Umbilical cord (tissue), 2 donors: ENCODE results near the gene TMEM256. TPM values are rescaled to one million over a fixed set of nuclear protein-coding genes. Genes with fewer than 3 reads are reported as not detected.

Experiments used
- DNase-seq: peaks from one replicate; pipeline ENCODE4 v3.0.0-alpha.2; 2015; ENCODE audit warnings: low spot score
- total RNA-seq: library from RNA; depleted of rRNA; stranded (reverse); fragments of >200 nt; gene quantifications from one replicate; pipeline ENCODE4 v1.2.3, GENCODE V29; 2014; ENCODE audit warnings: low replicate concordance; ENCODE audit not compliant: insufficient read depth

Gene TMEM256
- total RNA-seq, 1 donor from 2014 or later: 89.3 TPM

DNA sequence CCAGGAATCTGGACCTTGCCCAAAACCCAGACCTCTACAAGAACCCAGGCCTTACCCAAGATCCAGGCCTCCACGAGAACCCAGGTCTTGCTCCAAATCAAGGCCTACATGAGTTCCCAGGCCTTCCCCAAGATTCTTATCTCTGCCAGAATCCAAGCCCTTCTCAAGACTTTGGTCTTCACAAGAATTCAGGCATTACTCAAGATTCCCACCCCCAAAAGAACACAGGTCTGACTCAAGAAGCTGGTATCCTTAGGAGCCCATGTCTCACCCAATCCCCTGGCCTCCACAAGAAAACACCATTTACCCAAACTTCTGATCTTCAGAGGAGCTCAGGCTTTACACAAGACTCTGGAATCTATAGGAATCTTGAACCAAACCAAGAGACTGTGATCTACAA, 27.3 kb upstream of the TMEM256 start:
- DNase-seq: no peak

- no peak for DNase-seq
Observed at GRCh38 chr17:7429722-7430121, 25.8 kb upstream of the TMEM256 start.

GRCh38 chr17:7428557-7428956, 24.7 kb upstream of the TMEM256 start, which contains the start of gene SPEM3:
Gene SPEM3, plus strand, starts transcription at chr17:7428857. Its CDS starts 46 bp downstream, at chr17:7428903.
- DNase-seq: no peak

GRCh38 chr17:7427549-7427948, 23.7 kb upstream of the TMEM256 start:
- no peak for DNase-seq

- DNase-seq: no peak
Observed at GRCh38 chr17:7426896-7427489, 23.1 kb upstream of the TMEM256 start.

GRCh38 chr17:7426203-7426863, 22.4 kb upstream of the TMEM256 start:
- no peak for DNase-seq

DNA sequence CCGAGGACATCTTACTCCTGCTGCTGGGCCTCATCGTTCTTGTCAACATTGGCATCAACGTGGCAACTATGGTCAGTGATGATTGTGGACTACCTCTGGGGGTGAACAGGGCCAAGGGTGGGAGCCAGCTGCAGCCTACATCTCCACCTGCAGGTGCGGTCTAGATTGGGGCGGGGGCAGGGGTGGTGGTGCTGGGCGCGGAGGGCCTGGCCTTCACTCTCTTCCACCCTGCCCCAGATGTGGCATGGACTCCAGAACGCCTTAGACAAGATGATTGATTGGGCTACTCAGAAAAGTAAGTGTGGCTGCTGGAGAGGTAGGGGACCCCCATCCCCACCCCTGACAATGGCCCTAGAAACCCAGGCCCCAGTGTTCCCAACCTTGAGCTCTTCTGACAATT, 21.9 kb upstream of the TMEM256 start:
- no peak for DNase-seq

- DNase-seq: no peak
Observed at GRCh38 chr17:7425316-7425715, 21.4 kb upstream of the TMEM256 start, which contains the start of gene SPEM2. Gene SPEM2, plus strand, starts transcription at chr17:7425616. Its CDS starts 73 bp downstream, at chr17:7425689.

- no peak for DNase-seq
Observed at GRCh38 chr17:7423679-7424078, 19.8 kb upstream of the TMEM256 start.

DNA sequence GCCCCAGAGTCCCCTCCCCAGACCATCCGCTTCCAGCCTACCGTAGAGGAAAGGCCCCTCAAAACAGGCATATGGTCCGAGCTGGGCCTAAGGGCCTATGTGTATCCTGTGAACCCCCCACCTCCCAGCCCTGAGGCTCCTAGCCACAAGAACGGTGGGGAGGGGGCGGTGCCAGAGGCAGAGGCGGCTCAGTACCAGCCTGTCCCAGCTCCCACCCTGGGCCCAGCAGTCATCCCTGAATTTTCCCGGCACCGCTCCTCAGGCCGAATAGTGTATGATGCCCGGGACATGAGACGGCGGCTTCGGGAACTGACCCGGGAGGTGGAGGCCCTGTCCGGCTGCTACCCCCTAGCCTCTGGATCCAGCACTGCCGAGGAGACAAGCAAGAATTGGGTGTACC, 17.3 kb upstream of the TMEM256 start:
- no peak for DNase-seq

DNA sequence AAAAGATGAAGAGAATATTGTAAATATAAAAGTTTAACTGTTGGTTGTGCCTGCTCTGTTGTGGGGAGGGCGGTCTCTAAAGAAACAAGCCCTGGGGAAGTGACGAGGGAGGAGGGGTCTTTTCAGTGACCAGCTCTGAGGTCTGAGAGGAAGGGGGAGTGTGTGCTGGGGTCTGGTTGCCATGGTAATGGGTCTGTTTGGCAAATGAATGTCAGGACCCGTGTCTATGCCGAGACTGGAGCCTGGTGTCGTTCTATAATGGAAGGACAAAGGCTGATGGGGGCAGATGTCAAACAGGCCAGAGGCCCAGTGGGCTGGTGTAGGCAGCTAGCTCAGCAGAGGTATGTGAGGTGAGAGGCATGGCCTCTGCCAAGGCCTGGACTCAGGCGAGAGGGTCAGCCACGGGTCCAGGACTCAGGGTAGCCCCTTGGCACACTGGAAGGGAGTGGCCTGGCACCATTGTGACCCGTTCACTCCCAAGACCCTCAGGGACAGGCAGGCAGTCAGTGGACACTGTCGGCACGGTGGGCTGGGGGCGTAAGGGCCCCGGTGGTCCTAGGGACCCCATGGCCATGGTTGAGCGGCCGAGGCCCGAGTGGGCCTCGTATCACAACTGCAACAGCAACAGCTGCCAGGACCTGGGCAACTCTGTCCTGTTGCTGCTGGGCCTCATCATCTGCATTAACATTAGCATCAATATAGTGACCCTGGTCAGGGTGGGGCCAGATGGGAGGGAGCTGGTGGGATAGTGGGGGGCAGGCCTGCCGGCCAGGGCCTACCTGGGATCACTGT, 16.1 kb upstream of the TMEM256 start, which contains the start of gene SPEM1:
SPEM1 (plus strand) TSS at position 506 of the 792 bp plus-strand sequence; CDS start at position 567, 61 bp downstream.
- DNase-seq: no peak

DNA sequence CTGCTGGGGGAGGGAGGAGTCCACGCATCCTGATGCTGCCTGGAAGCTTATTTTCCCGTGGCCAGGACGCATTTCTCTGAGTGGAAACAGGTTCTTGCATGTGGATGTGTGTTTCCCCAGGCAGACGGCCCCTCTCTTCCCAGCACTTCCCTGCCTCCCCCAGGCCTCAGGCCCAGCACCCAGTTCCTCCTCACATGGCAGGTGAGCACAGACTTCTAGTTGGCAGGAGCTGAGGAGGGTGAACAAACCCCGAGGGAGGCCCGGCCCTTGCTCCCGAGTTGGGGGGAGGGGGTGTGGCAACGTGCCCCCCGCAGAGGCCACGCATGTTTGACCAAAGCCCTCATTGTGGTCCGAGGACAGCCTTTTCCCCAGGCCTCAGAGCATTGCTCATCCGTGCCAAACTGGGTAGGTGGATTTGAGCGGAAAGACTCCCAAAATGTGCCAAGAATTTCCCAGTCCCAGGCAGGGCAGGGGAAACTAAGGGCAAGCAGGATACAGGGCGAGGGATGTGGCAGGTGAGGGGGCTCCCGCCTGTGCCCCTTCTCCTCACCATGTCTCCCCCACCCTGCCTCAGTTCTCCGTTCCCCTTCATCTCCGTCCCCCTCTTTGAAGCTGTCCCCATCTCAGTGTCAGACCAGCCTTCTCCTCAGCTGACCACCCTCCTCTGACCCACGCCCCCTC, 14.7 kb upstream of the TMEM256 start:
- no peak for DNase-seq

GRCh38 chr17:7417056-7417655, 13.3 kb upstream of the TMEM256 start:
- no peak for DNase-seq

- no peak for DNase-seq
Observed at GRCh38 chr17:7416323-7416722, 12.4 kb upstream of the TMEM256 start.

- DNase-seq: no peak
Observed at GRCh38 chr17:7415784-7416183, 11.9 kb upstream of the TMEM256 start.

GRCh38 chr17:7414837-7415236, 10.9 kb upstream of the TMEM256 start:
- DNase-seq: no peak

DNA sequence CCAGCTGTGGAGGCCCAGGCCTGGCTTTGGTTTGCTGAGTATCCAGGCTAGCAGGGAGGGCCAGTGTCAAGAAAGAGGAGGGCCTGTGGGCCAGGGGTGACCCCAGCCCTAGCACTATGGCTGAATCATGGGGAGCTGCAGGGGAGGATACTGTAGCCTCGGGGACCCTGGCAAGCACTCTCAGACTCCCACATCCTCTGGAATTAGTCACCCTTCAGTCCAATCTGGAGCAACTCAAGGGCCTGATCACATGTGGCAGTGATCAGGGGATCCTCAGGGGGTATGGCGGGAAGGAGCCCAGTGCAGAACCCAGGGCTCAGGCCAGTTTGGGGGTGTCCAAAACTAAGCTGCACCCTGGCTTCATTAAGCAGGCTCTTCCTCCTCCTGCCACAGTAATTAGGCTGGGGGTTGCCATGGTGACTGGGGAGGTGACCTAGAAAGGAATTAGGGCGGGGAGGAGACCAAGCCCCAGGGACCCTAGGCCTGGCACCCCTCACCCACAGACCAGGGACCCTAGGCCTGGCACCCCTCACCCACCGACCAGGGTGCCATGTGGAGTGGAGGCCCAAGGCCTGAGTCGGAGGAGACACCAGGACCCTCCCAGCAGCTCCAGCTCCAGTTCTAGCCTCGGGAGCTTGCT, 9.6 kb upstream of the TMEM256 start:
- DNase-seq: no peak

GRCh38 chr17:7411427-7411750, 7.5 kb upstream of the TMEM256 start:
- no peak for DNase-seq

DNA sequence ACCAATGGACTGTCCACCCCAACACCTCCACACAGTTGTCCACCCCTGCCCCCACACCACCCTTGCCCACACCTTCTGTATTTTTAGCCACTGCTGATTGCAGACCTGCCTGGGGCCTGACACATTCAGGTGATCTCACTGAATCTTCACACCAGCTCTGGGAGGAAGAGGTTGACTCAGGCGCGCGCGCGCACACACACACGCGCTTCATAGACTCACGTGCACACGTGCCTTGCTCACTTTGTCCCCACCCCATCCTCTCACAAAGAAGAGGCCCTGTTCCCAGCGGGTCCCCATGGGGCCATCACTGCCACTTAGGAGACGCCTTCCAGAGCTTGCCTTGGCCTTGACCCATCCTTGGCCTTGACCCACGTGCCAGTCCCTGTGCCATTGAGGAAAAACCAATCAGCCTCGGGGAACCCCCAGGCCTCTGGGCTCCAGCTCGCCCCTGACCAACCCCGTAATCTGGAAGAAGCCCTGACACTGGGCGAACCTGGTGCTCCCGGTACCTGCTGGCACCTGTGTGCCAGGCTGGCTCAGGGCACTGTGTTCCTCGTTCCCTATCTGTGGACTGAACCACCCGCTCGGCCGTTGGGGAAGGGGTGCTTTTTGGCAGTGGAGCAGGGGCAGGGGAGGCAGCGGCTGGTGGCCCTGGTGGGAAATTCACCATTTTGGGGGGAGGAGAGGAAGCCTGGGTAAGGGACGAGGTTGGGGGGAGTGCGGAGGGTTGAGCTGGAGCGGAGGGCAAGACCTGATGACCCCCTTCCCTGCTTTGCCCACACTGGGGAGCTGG, 6.9 kb upstream of the TMEM256 start:
- no peak for DNase-seq

- DNase-seq: no peak
Observed at GRCh38 chr17:7409716-7410115, 5.8 kb upstream of the TMEM256 start.
